ENCODE measurements around the gene CELF1. TPM values are rescaled to one million over a fixed set of nuclear protein-coding genes. Genes with fewer than 3 reads are reported as not detected.
A peak's percentile ranks its signal among the peaks of the same experiment; 100 is the strongest.

CELF1 gene
- total and polyA plus RNA-seq, 2 of the 13 experiments (the other 11 are each of a cell fraction or from before 2014, with no cell fraction given), result 69.0 to 80.1 TPM

DNA sequence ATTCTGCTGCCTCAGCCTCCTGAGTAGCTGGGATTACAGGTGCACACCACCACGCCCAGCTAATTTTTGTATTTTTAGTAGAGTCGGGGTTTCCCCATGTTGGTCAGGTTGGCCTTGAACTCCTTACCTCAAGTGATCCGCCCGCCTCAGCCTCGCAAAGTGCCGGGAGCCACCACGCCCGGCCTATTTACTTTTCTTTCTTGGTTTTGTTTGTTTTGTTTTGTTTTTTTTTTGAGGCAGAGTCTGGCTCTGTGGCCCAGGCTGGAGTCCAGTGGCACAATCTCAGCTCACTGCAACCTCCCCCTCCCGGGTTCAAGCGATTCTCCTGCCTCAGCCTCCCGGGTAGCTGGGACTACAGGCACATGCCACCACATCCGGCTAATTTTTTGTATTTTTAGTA, 4.1 kb upstream of the CELF1 start (continued):
- TF ChIP-seq HDAC2 (CRISPR knock-in tag; IDR thresholded peaks at IDR 0.05), result peak; percentile 29; the same call in 1 of the 2 replicates
- TF ChIP-seq SKI (IDR thresholded peaks at IDR 0.05; ENCODE audit: partially characterized antibody), result peak; percentile 65
- TF ChIP-seq, protein P1, sequence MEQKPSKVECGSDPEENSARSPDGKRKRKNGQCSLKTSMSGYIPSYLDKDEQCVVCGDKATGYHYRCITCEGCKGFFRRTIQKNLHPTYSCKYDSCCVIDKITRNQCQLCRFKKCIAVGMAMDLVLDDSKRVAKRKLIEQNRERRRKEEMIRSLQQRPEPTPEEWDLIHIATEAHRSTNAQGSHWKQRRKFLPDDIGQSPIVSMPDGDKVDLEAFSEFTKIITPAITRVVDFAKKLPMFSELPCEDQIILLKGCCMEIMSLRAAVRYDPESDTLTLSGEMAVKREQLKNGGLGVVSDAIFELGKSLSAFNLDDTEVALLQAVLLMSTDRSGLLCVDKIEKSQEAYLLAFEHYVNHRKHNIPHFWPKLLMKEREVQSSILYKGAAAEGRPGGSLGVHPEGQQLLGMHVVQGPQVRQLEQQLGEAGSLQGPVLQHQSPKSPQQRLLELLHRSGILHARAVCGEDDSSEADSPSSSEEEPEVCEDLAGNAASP (CRISPR knock-in tag; IDR thresholded peaks at IDR 0.05; ENCODE audit: borderline replicate concordance), result peak; percentile 46; the same call in 1 of the 2 replicates
- TF ChIP-seq ZNF460 (CRISPR knock-in tag; IDR thresholded peaks at IDR 0.05; ENCODE audit: borderline replicate concordance), result peak; percentile 74; the same call in 1 of the 2 replicates
- TF ChIP-seq, protein P2, sequence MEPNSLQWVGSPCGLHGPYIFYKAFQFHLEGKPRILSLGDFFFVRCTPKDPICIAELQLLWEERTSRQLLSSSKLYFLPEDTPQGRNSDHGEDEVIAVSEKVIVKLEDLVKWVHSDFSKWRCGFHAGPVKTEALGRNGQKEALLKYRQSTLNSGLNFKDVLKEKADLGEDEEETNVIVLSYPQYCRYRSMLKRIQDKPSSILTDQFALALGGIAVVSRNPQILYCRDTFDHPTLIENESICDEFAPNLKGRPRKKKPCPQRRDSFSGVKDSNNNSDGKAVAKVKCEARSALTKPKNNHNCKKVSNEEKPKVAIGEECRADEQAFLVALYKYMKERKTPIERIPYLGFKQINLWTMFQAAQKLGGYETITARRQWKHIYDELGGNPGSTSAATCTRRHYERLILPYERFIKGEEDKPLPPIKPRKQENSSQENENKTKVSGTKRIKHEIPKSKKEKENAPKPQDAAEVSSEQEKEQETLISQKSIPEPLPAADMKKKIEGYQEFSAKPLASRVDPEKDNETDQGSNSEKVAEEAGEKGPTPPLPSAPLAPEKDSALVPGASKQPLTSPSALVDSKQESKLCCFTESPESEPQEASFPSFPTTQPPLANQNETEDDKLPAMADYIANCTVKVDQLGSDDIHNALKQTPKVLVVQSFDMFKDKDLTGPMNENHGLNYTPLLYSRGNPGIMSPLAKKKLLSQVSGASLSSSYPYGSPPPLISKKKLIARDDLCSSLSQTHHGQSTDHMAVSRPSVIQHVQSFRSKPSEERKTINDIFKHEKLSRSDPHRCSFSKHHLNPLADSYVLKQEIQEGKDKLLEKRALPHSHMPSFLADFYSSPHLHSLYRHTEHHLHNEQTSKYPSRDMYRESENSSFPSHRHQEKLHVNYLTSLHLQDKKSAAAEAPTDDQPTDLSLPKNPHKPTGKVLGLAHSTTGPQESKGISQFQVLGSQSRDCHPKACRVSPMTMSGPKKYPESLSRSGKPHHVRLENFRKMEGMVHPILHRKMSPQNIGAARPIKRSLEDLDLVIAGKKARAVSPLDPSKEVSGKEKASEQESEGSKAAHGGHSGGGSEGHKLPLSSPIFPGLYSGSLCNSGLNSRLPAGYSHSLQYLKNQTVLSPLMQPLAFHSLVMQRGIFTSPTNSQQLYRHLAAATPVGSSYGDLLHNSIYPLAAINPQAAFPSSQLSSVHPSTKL (CRISPR knock-in tag; IDR thresholded peaks at IDR 0.05), result peak; percentile 73
- TF ChIP-seq SALL1 (CRISPR knock-in tag; IDR thresholded peaks at IDR 0.05), result peak; percentile 40; the same call in 1 of the 2 replicates
- TF ChIP-seq GFI1 (CRISPR knock-in tag; IDR thresholded peaks at IDR 0.05; ENCODE audit: borderline replicate concordance), result peak; percentile 94
- TF ChIP-seq, protein P3, sequence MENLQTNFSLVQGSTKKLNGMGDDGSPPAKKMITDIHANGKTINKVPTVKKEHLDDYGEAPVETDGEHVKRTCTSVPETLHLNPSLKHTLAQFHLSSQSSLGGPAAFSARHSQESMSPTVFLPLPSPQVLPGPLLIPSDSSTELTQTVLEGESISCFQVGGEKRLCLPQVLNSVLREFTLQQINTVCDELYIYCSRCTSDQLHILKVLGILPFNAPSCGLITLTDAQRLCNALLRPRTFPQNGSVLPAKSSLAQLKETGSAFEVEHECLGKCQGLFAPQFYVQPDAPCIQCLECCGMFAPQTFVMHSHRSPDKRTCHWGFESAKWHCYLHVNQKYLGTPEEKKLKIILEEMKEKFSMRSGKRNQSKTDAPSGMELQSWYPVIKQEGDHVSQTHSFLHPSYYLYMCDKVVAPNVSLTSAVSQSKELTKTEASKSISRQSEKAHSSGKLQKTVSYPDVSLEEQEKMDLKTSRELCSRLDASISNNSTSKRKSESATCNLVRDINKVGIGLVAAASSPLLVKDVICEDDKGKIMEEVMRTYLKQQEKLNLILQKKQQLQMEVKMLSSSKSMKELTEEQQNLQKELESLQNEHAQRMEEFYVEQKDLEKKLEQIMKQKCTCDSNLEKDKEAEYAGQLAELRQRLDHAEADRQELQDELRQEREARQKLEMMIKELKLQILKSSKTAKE (CRISPR knock-in tag; IDR thresholded peaks at IDR 0.05; ENCODE audit: borderline replicate concordance), result 0 out of 2 replicates have a peak, but pooled peaks have one; percentile 39
